GM12878 (cell line): ENCODE data around the gene RAB21. TPM values are rescaled to one million over a fixed set of nuclear protein-coding genes. Genes with fewer than 3 reads are reported as not detected.

ENCODE experiments used
- ATAC-seq: fragments of 200-7000 bp; cut with Tn5 transposase; 3 replicates; pipeline ENCODE4 v1.9.1; 2020; ENCODE audit warnings: mild to moderate bottlenecking, moderate library complexity
- BruUV-seq: library from RNA; stranded (reverse); fragments of 400-500 nt; replicated peaks from 2 replicates; lab custom pipeline; 2021; lab: Mats Ljungman, UMichigan
- CTCF ChIA-PET: fragments of 300-600 bp; sonication (Branson Sonifier 250); formaldehyde crosslinking; extraction: SDS; loops from one replicate; lab custom pipeline; 2021; ENCODE audit warnings: inconsistent platforms; lab: Yijun Ruan, JAX
- POLR2A ChIA-PET: fragments of 350-600 bp; formaldehyde crosslinking; extraction: SDS; loops from one replicate; lab custom pipeline; 2021; ENCODE audit warnings: inconsistent platforms; lab: Charles Lee
- RAD21 ChIA-PET: fragments of 300-600 bp; sonication (Branson Sonifier 250); formaldehyde crosslinking; loops from one replicate; lab custom pipeline; 2023; ENCODE audit warnings: antibody characterized with exemption; ENCODE audit not compliant: unreplicated experiment; lab: Charles Lee
- SMC1A ChIA-PET: fragments of 300-600 bp; sonication (Branson Sonifier 250); formaldehyde crosslinking; loops from one replicate; lab custom pipeline; 2023; ENCODE audit not compliant: unreplicated experiment, uncharacterized antibody; lab: Charles Lee
- DNase-seq: peaks from one replicate; pipeline ENCODE4 v3.0.0-alpha.2; 2011; ENCODE audit warnings: low read depth, low spot score
- FAIRE-seq: peaks from 3 replicates; lab custom pipeline; 2011; peaks lifted over from hg19 to GRCh38; lab: Jason Lieb, UNC
- H2AFZ ChIP-seq: 2 replicates; pipeline ENCODE4 v1.6.0; 2011; ENCODE audit warnings: low read depth, low read length, control low read depth; ENCODE audit not compliant: control insufficient read depth
- H3K27ac ChIP-seq: 2 replicates; pipeline ENCODE4 v1.5.1; 2011; ENCODE audit warnings: control low read depth; ENCODE audit not compliant: control insufficient read depth, insufficient read depth
- H3K27me3 ChIP-seq, 2 experiments: replicated peaks in 1 of 2; 2 replicates each; pipeline versions ENCODE4 v1.6.0 to v1.6.1; 2011; ENCODE audit warnings: low read length in 1 of 2; ENCODE audit not compliant: control insufficient read depth in 2 of 2, insufficient read depth in 2 of 2
- H3K36me3 ChIP-seq, 2 experiments: 2 replicates each; pipeline ENCODE4 v1.5.1; 2011; ENCODE audit warnings: low read length in 1 of 2; ENCODE audit not compliant: control insufficient read depth in 2 of 2, insufficient read depth in 2 of 2
- H3K4me1 ChIP-seq: 2 replicates; pipeline ENCODE4 v1.6.1; 2011; ENCODE audit warnings: mild to moderate bottlenecking, low read length, moderate library complexity, mixed read lengths; ENCODE audit not compliant: control insufficient read depth, insufficient read depth
- H3K4me2 ChIP-seq: 2 replicates; pipeline ENCODE4 v1.6.0; 2011; ENCODE audit warnings: control low read depth; ENCODE audit not compliant: control insufficient read depth, insufficient read depth
- H3K4me3 ChIP-seq: fragments of 200-600 bp; sonication (generic); 2 replicates; pipeline ENCODE4 v1.5.1; 2016
- H3K79me2 ChIP-seq: 2 replicates; pipeline ENCODE4 v1.6.0; 2011; ENCODE audit warnings: low read length; ENCODE audit not compliant: control insufficient read depth, insufficient read depth
- H3K9ac ChIP-seq: 2 replicates; pipeline ENCODE4 v1.8.0; 2011; ENCODE audit warnings: low read length, control low read depth, mixed read lengths; ENCODE audit not compliant: control insufficient read depth, insufficient read depth
- H3K9me3 ChIP-seq: replicated peaks from 3 replicates; pipeline ENCODE4 v1.5.1; 2011; ENCODE audit warnings: mild to moderate bottlenecking, low read length; ENCODE audit not compliant: control insufficient read depth, insufficient read depth
- H4K20me1 ChIP-seq: 2 replicates; pipeline ENCODE4 v1.6.0; 2011; ENCODE audit not compliant: control insufficient read depth, insufficient read depth
- ATF7 ChIP-seq: fragments of 450-650 bp; IDR thresholded peaks from 2 replicates; pipeline ENCODE4 v1.6.1; 2016; ENCODE audit warnings: low read depth, mild to moderate bottlenecking
- CUX1 ChIP-seq: IDR thresholded peaks from 2 replicates; pipeline ENCODE4 v1.6.1; 2012; ENCODE audit warnings: improper control_type of control experiment, low read depth, low read length; ENCODE audit not compliant: insufficient replicate concordance
- GATAD2B ChIP-seq: fragments of 450-650 bp; conservative IDR thresholded peaks from 2 replicates; pipeline ENCODE4 v1.6.1; 2017; ENCODE audit warnings: low read depth, mild to moderate bottlenecking, moderate library complexity
- MYC ChIP-seq: IDR thresholded peaks from 2 replicates; pipeline ENCODE4 v1.6.1; 2011; ENCODE audit warnings: mild to moderate bottlenecking, low read length, moderate library complexity, inconsistent platforms; ENCODE audit not compliant: insufficient read depth, insufficient replicate concordance, insufficient read length, severe bottlenecking
- POLR2AphosphoS2 ChIP-seq: IDR thresholded peaks from 2 replicates; pipeline ENCODE4 v1.6.1; 2011; ENCODE audit warnings: low read depth, mild to moderate bottlenecking, low read length, improper control_type of control experiment, moderate library complexity
- RBBP5 ChIP-seq: fragments of 200-600 bp; sonication (generic); conservative IDR thresholded peaks from 2 replicates; pipeline ENCODE4 v1.6.1; 2016
- RELB ChIP-seq: fragments of 450-650 bp; IDR thresholded peaks from 2 replicates; pipeline ENCODE4 v1.6.1; 2017; ENCODE audit warnings: low read depth, mild to moderate bottlenecking, moderate library complexity
- SKIL ChIP-seq: fragments of 450-650 bp; IDR thresholded peaks from 2 replicates; pipeline ENCODE4 v1.6.1; 2017; ENCODE audit warnings: mild to moderate bottlenecking, low read depth, inconsistent platforms; ENCODE audit not compliant: poor library complexity, severe bottlenecking
- SMAD5 ChIP-seq: IDR thresholded peaks from 2 replicates; pipeline ENCODE4 v1.6.1; 2016; ENCODE audit warnings: antibody characterized with exemption, low read depth
- SUZ12 ChIP-seq: fragments of 200-600 bp; sonication (generic); IDR thresholded peaks from one replicate; pipeline ENCODE4 v1.6.1; 2018; ENCODE audit warnings: antibody characterized with exemption, mild to moderate bottlenecking; ENCODE audit not compliant: unreplicated experiment
- YY1 ChIP-seq: IDR thresholded peaks from 2 replicates; pipeline ENCODE4 v1.6.1; 2011; ENCODE audit warnings: low read depth, mild to moderate bottlenecking, low read length
- ZNF622 ChIP-seq: fragments of 450-650 bp; IDR thresholded peaks from 2 replicates; pipeline ENCODE4 v1.6.1; 2017; ENCODE audit warnings: mild to moderate bottlenecking, inconsistent platforms
- in situ Hi-C: fragments of 300-500 bp; cut with MboI; formaldehyde crosslinking; loops from 9 replicates; pipeline ENCODE4 v1.14.3; 2018; ENCODE audit warnings: mixed read lengths
- intact Hi-C: fragments of 100-400 bp; cut with micrococcal nuclease; formaldehyde crosslinking; loops from one replicate; pipeline ENCODE4 v1.14.2; 2022; ENCODE audit not compliant: unreplicated experiment
- polyA plus RNA-seq, 11 experiments: library from polyadenylated mRNA; depleted of rRNA in 4 of 11; unstranded in 6 of 11; stranded (reverse) in 5 of 11; fragments of >200 nt; fragmentation: Nextera tagmentation in 4 of 11; fragmentation: Illumina TruSeq in 1 of 11; extraction: Ambion mirVana in 4 of 11; extraction: Trizol in 1 of 11; gene quantifications; 1 replicate in 1 of 11; 2 replicates in 10 of 11; pipeline versions ENCODE4 v1.2.1 to v1.2.3, GENCODE V29; 2011 to 2016; ENCODE audit warnings: inconsistent platforms in 2 of 11, missing spikeins in 2 of 11, low read depth in 1 of 11
- total RNA-seq, 4 experiments: library from RNA; depleted of rRNA in 3 of 4; stranded (reverse); fragments of >200 nt in 3 of 4; fragmentation: Illumina TruSeq in 1 of 4; extraction: Trizol in 1 of 4; gene quantifications; 2 replicates each; pipeline versions ENCODE4 v1.2.1 to v1.2.3, GENCODE V29; 2013 to 2021

Gene RAB21
- total and polyA plus RNA-seq, 10 of the 15 experiments (the other 5 are each of a cell fraction or from before 2014, with no cell fraction given) = 2.8 to 42.8 (median 16.1) TPM

- no peak overlapping the region for H3K27ac ChIP-seq
- no peak overlapping the region for H3K4me2 ChIP-seq
- CTCF ChIA-PET = interaction anchor here (0.6 to 1.5 kb wide), 2 partner anchors 28 to 29 kb away, joined by 3 to 4 read pairs; no protein-coding TSS in a partner anchor
- DNase-seq = no peak
- no peaks in the 10 kb centered on the region for H4K20me1 ChIP-seq
- no peaks in the 10 kb centered on the region for H3K27me3 ChIP-seq
- no peaks in the 10 kb centered on the region for H3K36me3 ChIP-seq
- no peak overlapping the region for H3K4me3 ChIP-seq
- BruUV-seq = no TSS peak
- no peak overlapping the region for H2AFZ ChIP-seq
- no peak for FAIRE-seq
- H3K9ac ChIP-seq = no peak overlapping the region
- SMC1A ChIA-PET = interaction anchor here (1.2 kb wide), 2 partner anchors 12 to 34 kb away, joined by 3 read pairs; no protein-coding TSS in a partner anchor
- ATAC-seq = no peak
- TF ChIP-seq SUZ12 (no peak), GATAD2B (no peak), RBBP5 (no peak), ATF7 (no peak), RELB (no peak), MYC (no peak), SMAD5 (no peak), SKIL (no peak), ZNF622 (no peak), YY1 (no peak), POLR2AphosphoS2 (no peak), CUX1 (no peak)
- POLR2A ChIA-PET = no interaction called here
- in situ Hi-C loops (no loop called here), intact Hi-C loops (no loop called here)
- H3K79me2 ChIP-seq = no peaks in the 10 kb centered on the region
- RAD21 ChIA-PET = interaction anchor here (1.2 kb wide), 1 partner anchor 29 kb away, joined by 3 read pairs; no protein-coding TSS in a partner anchor
- H3K9me3 ChIP-seq = no peaks in the 10 kb centered on the region; the same call in 2 of the 3 replicates
- no peaks in the 10 kb centered on the region for H3K4me1 ChIP-seq
Observed at GRCh38 chr12:71718611-71719010, 36.1 kb upstream of the RAB21 start.
